SK-N-SH treated with all-trans-retinoic acid at 6 μM for 48 hours (cell line): ENCODE data around the gene PLXNB1.

Source experiments
- ATAC-seq: fragments of 200-7000 bp; cut with Tn5 transposase; 3 replicates; pipeline ENCODE4 v1.9.1; 2020; ENCODE audit warnings: mild to moderate bottlenecking, moderate library complexity
- ARNTL ChIP-seq: fragments of 450-650 bp; formaldehyde crosslinking; IDR thresholded peaks from 2 replicates; pipeline ENCODE4 v1.5.0; 2020; ENCODE audit warnings: low read depth, mild to moderate bottlenecking, moderate library complexity, borderline replicate concordance
- BACH2 ChIP-seq: fragments of 250-450 bp; sonication (Bioruptor Pico); IDR thresholded peaks from 2 replicates; pipeline ENCODE4 v1.9.0; 2021; ENCODE audit warnings: mild to moderate bottlenecking, borderline replicate concordance
- CSDC2 ChIP-seq: fragments of 250-450 bp; sonication (Bioruptor Pico); IDR thresholded peaks from 2 replicates; pipeline ENCODE4 v1.5.0; 2020; ENCODE audit warnings: mild to moderate bottlenecking, moderate library complexity
- ESRRG ChIP-seq: fragments of 250-450 bp; sonication (Bioruptor Pico); IDR thresholded peaks from 2 replicates; pipeline ENCODE4 v1.6.1; 2021; ENCODE audit warnings: mild to moderate bottlenecking
- GLIS3 ChIP-seq: fragments of 250-450 bp; sonication (Bioruptor Pico); IDR thresholded peaks from 2 replicates; pipeline ENCODE4 v1.5.0; 2020; ENCODE audit warnings: mild to moderate bottlenecking, moderate library complexity
- ISL1 ChIP-seq: fragments of 250-450 bp; sonication (Bioruptor Pico); IDR thresholded peaks from 2 replicates; pipeline ENCODE4 v2.1.2; 2022; ENCODE audit warnings: mild to moderate bottlenecking, moderate library complexity
- OSR1 ChIP-seq: fragments of 250-450 bp; sonication (Bioruptor Pico); IDR thresholded peaks from 2 replicates; pipeline ENCODE4 v1.8.0; 2022; ENCODE audit warnings: moderate library complexity, mild to moderate bottlenecking, inconsistent platforms
- SNAI2 ChIP-seq: fragments of 250-450 bp; sonication (Bioruptor Pico); IDR thresholded peaks from 2 replicates; pipeline ENCODE4 v1.5.0; 2020; ENCODE audit warnings: mild to moderate bottlenecking, moderate library complexity
- TCF4 ChIP-seq: fragments of 250-450 bp; sonication (Bioruptor Pico); IDR thresholded peaks from 2 replicates; pipeline ENCODE4 v1.8.0; 2021; ENCODE audit warnings: mild to moderate bottlenecking, moderate library complexity, borderline replicate concordance
- TOX ChIP-seq: fragments of 250-450 bp; sonication (Bioruptor Pico); IDR thresholded peaks from 2 replicates; pipeline ENCODE4 v1.8.0; 2021; ENCODE audit warnings: mild to moderate bottlenecking, moderate library complexity, borderline replicate concordance
- ZC3H10 ChIP-seq: fragments of 250-450 bp; sonication (Bioruptor Pico); IDR thresholded peaks from 2 replicates; pipeline ENCODE4 v1.5.1; 2021; ENCODE audit warnings: mild to moderate bottlenecking, moderate library complexity
- ZFP3 ChIP-seq: fragments of 250-450 bp; sonication (Bioruptor Pico); IDR thresholded peaks from 2 replicates; pipeline ENCODE4 v1.5.0; 2020; ENCODE audit warnings: mild to moderate bottlenecking, moderate library complexity
- ZFP30 ChIP-seq: fragments of 450-650 bp; formaldehyde crosslinking; IDR thresholded peaks from 2 replicates; pipeline ENCODE4 v1.5.0; 2022; ENCODE audit warnings: mild to moderate bottlenecking, moderate library complexity
- ZNF565 ChIP-seq: fragments of 450-650 bp; formaldehyde crosslinking; conservative IDR thresholded peaks from 2 replicates; pipeline ENCODE4 v1.5.0; 2020; ENCODE audit warnings: low read depth, mild to moderate bottlenecking, moderate library complexity
- ZNF70 ChIP-seq: fragments of 450-650 bp; formaldehyde crosslinking; IDR thresholded peaks from 2 replicates; pipeline ENCODE4 v1.5.0; 2020; ENCODE audit warnings: mild to moderate bottlenecking, moderate library complexity
- ZNF8 ChIP-seq: fragments of 450-650 bp; formaldehyde crosslinking; IDR thresholded peaks from 2 replicates; pipeline ENCODE4 v1.5.0; 2020; ENCODE audit warnings: mild to moderate bottlenecking, moderate library complexity
- TF ChIP-seq, protein P1 (sequence below): fragments of 250-450 bp; sonication (Bioruptor Pico); IDR thresholded peaks from 2 replicates; pipeline ENCODE4 v1.8.0; 2020; ENCODE audit warnings: mild to moderate bottlenecking, moderate library complexity, borderline replicate concordance
- TF ChIP-seq, protein P2 (sequence below): fragments of 250-450 bp; sonication (Bioruptor Pico); IDR thresholded peaks from 2 replicates; pipeline ENCODE4 v1.5.1; 2020; ENCODE audit warnings: low read depth, mild to moderate bottlenecking, moderate library complexity
- TF ChIP-seq, protein P3 (sequence below): fragments of 250-450 bp; sonication (Bioruptor Pico); IDR thresholded peaks from 2 replicates; pipeline ENCODE4 v1.8.0; 2021; ENCODE audit warnings: low read depth, mild to moderate bottlenecking, moderate library complexity, borderline replicate concordance
- TF ChIP-seq, protein P4 (sequence below): fragments of 250-450 bp; sonication (Bioruptor Pico); IDR thresholded peaks from 2 replicates; pipeline ENCODE4 v1.5.1; 2021; ENCODE audit warnings: mild to moderate bottlenecking, moderate library complexity
- TF ChIP-seq, protein P5 (sequence below): fragments of 250-450 bp; sonication (Bioruptor Pico); IDR thresholded peaks from 2 replicates; pipeline ENCODE4 v1.5.0; 2020; ENCODE audit warnings: mild to moderate bottlenecking, moderate library complexity

PLXNB1 gene

DNA sequence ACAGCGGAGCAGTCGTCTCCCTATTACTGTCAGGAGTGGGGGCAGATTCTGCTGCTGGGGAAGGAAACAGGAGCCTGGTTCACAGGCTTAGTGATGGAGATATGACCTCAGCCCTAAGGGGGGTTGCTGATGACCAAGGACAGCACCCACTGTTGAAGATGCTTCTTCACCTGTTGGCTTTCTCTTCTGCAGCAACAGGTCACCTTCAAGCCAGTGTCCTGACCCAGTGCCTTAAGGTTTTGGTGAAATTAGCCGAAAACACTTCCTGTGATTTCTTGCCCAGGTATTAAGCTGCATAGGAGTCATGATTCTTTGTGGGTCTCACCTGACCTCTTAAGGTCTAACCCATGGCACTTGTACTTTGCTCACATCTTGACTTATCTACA is 30.6 kb upstream of the PLXNB1 start:
- no peak for ATAC-seq
- no peak for TF ChIP-seq ESRRG (CRISPR knock-in tag)
- no peak for TF ChIP-seq SNAI2
- no peak for TF ChIP-seq BACH2 (CRISPR knock-in tag)
- TF ChIP-seq ZNF70 = no peak
- TF ChIP-seq TOX = no peak
- TF ChIP-seq, protein P1, sequence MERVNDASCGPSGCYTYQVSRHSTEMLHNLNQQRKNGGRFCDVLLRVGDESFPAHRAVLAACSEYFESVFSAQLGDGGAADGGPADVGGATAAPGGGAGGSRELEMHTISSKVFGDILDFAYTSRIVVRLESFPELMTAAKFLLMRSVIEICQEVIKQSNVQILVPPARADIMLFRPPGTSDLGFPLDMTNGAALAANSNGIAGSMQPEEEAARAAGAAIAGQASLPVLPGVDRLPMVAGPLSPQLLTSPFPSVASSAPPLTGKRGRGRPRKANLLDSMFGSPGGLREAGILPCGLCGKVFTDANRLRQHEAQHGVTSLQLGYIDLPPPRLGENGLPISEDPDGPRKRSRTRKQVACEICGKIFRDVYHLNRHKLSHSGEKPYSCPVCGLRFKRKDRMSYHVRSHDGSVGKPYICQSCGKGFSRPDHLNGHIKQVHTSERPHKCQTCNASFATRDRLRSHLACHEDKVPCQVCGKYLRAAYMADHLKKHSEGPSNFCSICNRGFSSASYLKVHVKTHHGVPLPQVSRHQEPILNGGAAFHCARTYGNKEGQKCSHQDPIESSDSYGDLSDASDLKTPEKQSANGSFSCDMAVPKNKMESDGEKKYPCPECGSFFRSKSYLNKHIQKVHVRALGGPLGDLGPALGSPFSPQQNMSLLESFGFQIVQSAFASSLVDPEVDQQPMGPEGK (CRISPR knock-in tag) = no peak; the same call in 1 of the 2 replicates
- TF ChIP-seq OSR1 (CRISPR knock-in tag) = no peak
- TF ChIP-seq ZC3H10 (CRISPR knock-in tag) = no peak
- no peak for TF ChIP-seq ZNF8 (CRISPR knock-in tag)
- TF ChIP-seq, protein P2, sequence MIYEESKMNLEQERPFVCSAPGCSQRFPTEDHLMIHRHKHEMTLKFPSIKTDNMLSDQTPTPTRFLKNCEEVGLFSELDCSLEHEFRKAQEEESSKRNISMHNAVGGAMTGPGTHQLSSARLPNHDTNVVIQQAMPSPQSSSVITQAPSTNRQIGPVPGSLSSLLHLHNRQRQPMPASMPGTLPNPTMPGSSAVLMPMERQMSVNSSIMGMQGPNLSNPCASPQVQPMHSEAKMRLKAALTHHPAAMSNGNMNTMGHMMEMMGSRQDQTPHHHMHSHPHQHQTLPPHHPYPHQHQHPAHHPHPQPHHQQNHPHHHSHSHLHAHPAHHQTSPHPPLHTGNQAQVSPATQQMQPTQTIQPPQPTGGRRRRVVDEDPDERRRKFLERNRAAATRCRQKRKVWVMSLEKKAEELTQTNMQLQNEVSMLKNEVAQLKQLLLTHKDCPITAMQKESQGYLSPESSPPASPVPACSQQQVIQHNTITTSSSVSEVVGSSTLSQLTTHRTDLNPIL = no peak
- TF ChIP-seq ARNTL (CRISPR knock-in tag) = no peak

DNA sequence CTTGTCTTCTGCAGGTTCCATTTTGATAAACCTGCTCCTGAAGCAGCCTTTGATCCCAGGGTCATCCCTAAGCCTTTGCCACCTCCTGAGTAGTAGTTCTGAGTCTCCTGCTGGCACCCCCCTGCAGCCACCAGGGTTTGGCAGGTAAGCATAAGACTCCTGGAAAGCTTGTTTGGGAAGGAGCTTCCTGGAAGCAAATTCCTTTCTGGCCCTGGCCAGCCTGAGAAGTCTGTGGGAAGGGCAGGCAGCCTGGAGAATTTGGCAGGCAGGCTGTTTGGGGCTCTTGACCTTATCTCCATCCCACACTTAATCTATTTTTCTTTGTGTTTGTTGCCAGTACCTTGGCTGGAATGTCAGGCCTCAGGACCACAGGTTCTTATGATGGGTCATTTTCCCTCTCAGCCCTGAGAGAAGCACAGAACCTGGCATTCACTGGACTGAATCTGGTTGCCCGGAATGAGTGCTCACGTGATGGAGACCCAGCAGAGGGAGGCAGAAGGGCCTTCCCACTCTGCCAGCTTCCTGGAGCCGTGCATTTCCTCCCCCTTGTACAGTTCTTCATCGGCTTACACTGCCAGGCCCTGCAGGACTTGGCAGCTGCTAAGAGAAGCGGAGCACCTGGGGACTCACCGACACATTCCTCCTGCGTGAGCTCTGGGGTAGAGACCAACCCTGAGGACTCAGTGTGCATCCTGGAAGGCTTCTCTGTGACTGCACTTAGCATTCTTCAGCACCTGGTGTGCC is 30.1 kb upstream of the PLXNB1 start:
- ATAC-seq = no peak
- no peak for TF ChIP-seq ZNF565 (CRISPR knock-in tag)
- TF ChIP-seq OSR1 (CRISPR knock-in tag) = no peak
- TF ChIP-seq ZC3H10 (CRISPR knock-in tag) = no peak
- no peak for TF ChIP-seq ZFP30 (CRISPR knock-in tag)
- TF ChIP-seq ZNF70 = no peak
- TF ChIP-seq, protein P3, sequence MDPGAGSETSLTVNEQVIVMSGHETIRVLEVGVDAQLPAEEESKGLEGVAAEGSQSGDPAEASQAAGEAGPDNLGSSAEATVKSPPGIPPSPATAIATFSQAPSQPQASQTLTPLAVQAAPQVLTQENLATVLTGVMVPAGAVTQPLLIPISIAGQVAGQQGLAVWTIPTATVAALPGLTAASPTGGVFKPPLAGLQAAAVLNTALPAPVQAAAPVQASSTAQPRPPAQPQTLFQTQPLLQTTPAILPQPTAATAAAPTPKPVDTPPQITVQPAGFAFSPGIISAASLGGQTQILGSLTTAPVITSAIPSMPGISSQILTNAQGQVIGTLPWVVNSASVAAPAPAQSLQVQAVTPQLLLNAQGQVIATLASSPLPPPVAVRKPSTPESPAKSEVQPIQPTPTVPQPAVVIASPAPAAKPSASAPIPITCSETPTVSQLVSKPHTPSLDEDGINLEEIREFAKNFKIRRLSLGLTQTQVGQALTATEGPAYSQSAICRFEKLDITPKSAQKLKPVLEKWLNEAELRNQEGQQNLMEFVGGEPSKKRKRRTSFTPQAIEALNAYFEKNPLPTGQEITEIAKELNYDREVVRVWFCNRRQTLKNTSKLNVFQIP (CRISPR knock-in tag) = no peak
- no peak for TF ChIP-seq TCF4 (CRISPR knock-in tag)
- no peak for TF ChIP-seq CSDC2 (CRISPR knock-in tag)
- TF ChIP-seq, protein P4, sequence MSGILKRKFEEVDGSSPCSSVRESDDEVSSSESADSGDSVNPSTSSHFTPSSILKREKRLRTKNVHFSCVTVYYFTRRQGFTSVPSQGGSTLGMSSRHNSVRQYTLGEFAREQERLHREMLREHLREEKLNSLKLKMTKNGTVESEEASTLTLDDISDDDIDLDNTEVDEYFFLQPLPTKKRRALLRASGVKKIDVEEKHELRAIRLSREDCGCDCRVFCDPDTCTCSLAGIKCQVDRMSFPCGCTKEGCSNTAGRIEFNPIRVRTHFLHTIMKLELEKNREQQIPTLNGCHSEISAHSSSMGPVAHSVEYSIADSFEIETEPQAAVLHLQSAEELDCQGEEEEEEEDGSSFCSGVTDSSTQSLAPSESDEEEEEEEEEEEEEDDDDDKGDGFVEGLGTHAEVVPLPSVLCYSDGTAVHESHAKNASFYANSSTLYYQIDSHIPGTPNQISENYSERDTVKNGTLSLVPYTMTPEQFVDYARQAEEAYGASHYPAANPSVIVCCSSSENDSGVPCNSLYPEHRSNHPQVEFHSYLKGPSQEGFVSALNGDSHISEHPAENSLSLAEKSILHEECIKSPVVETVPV = no peak
- TF ChIP-seq BACH2 (CRISPR knock-in tag) = no peak
- TF ChIP-seq ESRRG (CRISPR knock-in tag) = no peak
- TF ChIP-seq, protein P2 = no peak
- TF ChIP-seq ISL1 (CRISPR knock-in tag) = no peak
- TF ChIP-seq ARNTL (CRISPR knock-in tag) = no peak
- TF ChIP-seq GLIS3 (CRISPR knock-in tag) = no peak
- TF ChIP-seq, protein P1 (CRISPR knock-in tag) = no peak
- no peak for TF ChIP-seq SNAI2
- TF ChIP-seq ZFP3 (CRISPR knock-in tag) = no peak

DNA sequence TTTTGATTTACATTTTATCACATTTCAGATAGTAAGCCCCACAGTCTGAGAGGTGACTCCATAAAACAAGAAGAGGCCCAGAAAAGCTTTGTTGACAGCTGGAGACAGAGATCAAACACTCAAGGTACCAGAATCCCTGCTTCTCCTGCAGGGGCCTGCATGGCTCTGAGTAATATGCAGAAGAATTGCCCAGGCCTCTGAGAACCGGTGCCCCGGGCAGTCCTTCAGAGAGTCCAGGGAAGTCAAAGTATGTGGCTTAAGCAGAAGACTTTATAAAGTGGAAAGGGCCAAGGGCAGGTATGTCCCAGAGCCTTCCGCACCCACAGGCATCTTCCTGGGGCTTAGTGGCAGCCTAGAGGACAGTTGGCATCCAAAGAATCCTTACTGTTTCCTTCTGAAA is 29.4 kb upstream of the PLXNB1 start:
- ATAC-seq = no peak
- TF ChIP-seq ZNF8 (CRISPR knock-in tag) (no peak), SNAI2 (no peak), TCF4 (CRISPR knock-in tag) (no peak), ZFP30 (CRISPR knock-in tag) (no peak), CSDC2 (CRISPR knock-in tag) (no peak)
- TF ChIP-seq, protein P5, sequence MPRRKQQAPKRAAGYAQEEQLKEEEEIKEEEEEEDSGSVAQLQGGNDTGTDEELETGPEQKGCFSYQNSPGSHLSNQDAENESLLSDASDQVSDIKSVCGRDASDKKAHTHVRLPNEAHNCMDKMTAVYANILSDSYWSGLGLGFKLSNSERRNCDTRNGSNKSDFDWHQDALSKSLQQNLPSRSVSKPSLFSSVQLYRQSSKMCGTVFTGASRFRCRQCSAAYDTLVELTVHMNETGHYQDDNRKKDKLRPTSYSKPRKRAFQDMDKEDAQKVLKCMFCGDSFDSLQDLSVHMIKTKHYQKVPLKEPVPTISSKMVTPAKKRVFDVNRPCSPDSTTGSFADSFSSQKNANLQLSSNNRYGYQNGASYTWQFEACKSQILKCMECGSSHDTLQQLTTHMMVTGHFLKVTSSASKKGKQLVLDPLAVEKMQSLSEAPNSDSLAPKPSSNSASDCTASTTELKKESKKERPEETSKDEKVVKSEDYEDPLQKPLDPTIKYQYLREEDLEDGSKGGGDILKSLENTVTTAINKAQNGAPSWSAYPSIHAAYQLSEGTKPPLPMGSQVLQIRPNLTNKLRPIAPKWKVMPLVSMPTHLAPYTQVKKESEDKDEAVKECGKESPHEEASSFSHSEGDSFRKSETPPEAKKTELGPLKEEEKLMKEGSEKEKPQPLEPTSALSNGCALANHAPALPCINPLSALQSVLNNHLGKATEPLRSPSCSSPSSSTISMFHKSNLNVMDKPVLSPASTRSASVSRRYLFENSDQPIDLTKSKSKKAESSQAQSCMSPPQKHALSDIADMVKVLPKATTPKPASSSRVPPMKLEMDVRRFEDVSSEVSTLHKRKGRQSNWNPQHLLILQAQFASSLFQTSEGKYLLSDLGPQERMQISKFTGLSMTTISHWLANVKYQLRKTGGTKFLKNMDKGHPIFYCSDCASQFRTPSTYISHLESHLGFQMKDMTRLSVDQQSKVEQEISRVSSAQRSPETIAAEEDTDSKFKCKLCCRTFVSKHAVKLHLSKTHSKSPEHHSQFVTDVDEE = no peak
- TF ChIP-seq, protein P3 (CRISPR knock-in tag) = no peak
